ENCODE measurements around the gene PLOD3.

The PLOD3 gene

GRCh38 chr7:101164071-101164840 is 53.1 kb downstream of the PLOD3 start:
- DNase-seq (ENCODE audit: low spot score) = no peak

GRCh38 chr7:101163279-101164070 is 53.9 kb downstream of the PLOD3 start:
- DNase-seq (ENCODE audit: low spot score) = peak; percentile 73

GRCh38 chr7:101162551-101163278 is 54.7 kb downstream of the PLOD3 start:
- peak; percentile 70 for DNase-seq (ENCODE audit: low spot score)

- no peak for DNase-seq (ENCODE audit: low spot score)
These were observed 55.5 kb downstream of the PLOD3 start for GRCh38 chr7:101161692-101162471.

- DNase-seq (ENCODE audit: low spot score) = no peak
These were observed 56.5 kb downstream of the PLOD3 start for GRCh38 chr7:101160910-101161309.

- DNase-seq (ENCODE audit: low spot score) = no peak
These were observed 57.4 kb downstream of the PLOD3 start for GRCh38 chr7:101159696-101160674.

GRCh38 chr7:101156866-101157589 is 60.4 kb downstream of the PLOD3 start:
- no peak for DNase-seq (ENCODE audit: low spot score)

- no peak for DNase-seq (ENCODE audit: low spot score)
These were observed 61.1 kb downstream of the PLOD3 start for GRCh38 chr7:101156277-101156676.

All from cerebellar cortex (tissue), 1 donor.